22Rv1 (cell line): Measurements from ENCODE around the gene CELF2.

ENCODE experiments used
- H3K27ac ChIP-seq: fragments of 450-650 bp; 2 replicates; pipeline ENCODE4 v1.5.1; 2017
- ZFX ChIP-seq: fragments of 450-650 bp; IDR thresholded peaks from 2 replicates; pipeline ENCODE4 v1.6.1; 2017; ENCODE audit warnings: antibody characterized with exemption, borderline replicate concordance
- TF ChIP-seq, protein P1 (sequence below): fragments of 450-650 bp; IDR thresholded peaks from 2 replicates; pipeline ENCODE4 v1.5.1; 2017; ENCODE audit warnings: mild to moderate bottlenecking

The CELF2 gene

DNA sequence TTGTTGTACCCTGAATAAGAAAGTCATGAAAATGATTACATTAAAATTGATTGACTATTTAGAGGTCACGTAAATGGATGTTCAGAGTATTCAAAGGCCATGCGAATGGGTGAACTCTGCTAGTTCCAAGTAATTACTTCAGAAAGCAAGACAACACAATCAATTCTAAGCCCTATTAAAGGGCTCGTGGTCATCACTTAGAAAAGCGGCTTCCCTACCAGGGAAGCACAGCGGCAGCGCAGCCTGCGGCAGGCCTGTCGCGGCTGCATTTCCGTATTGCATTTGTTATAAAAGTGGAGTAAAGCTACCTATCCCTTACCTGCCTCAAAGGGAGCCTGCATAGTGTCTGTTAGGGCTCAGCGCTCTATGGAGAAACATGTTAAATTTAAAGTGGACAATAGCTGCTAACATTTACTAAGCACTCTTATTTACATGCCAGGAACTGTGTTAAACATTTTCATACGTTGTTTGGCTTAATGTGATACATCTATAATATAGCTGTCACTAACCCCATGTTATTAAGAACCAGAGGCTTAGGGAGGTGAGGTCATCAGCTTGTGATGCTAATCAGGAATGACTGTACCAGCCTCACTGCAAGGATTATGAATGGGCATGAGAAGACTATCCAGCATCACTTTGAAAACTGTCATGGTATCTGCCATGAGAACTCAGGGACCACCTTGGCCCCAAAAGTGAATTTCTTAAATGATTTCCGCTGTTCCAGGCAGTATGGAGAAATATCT is 187.5 kb downstream of the CELF2 start:
- no peak overlapping the region for H3K27ac ChIP-seq
- TF ChIP-seq ZFX = no peak
- TF ChIP-seq, protein P1, sequence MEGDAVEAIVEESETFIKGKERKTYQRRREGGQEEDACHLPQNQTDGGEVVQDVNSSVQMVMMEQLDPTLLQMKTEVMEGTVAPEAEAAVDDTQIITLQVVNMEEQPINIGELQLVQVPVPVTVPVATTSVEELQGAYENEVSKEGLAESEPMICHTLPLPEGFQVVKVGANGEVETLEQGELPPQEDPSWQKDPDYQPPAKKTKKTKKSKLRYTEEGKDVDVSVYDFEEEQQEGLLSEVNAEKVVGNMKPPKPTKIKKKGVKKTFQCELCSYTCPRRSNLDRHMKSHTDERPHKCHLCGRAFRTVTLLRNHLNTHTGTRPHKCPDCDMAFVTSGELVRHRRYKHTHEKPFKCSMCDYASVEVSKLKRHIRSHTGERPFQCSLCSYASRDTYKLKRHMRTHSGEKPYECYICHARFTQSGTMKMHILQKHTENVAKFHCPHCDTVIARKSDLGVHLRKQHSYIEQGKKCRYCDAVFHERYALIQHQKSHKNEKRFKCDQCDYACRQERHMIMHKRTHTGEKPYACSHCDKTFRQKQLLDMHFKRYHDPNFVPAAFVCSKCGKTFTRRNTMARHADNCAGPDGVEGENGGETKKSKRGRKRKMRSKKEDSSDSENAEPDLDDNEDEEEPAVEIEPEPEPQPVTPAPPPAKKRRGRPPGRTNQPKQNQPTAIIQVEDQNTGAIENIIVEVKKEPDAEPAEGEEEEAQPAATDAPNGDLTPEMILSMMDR = no peak

GRCh38 chr10:11206676-11207559 is 189.2 kb downstream of the CELF2 start:
- H3K27ac ChIP-seq = no peak overlapping the region
- TF ChIP-seq, protein P1 = no peak
- no peak for TF ChIP-seq ZFX

DNA sequence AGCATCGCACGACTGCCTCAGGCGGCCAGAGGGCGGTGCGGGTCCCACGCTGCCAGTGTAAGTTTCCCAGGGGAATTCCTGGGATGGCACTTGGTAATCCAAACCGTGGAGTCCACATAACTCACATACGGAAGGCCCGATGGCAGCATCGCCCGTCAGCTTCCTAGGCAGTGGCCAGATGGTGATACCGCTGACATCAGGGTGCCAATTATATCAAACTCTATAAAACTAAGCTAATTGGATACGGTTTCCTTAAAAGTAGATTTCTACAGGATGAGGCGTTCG is 189.8 kb downstream of the CELF2 start:
- no peak overlapping the region for H3K27ac ChIP-seq

DNA sequence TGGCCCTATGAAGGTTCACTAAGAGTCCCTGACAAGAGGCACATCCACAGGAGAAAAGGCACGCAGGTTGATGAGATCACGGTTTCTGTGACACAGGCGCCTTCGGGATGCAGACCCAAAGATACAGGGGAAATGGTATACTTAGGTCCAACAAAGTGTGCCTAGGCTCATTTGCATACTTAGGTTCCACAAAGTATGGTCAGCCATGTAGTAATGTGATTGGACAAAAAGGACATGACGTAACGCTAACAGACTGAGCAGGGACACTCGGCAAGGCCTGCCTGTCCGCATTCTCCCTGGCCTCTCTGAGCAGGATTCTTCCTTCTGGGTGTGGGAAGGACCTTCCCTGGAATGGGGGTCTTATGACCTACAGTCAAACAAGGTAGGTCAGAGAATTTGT is 190.6 kb downstream of the CELF2 start:
- no peak overlapping the region for H3K27ac ChIP-seq
- TF ChIP-seq, protein P1 = no peak
- no peak for TF ChIP-seq ZFX

More for the DNA sequence above, 189.8 kb downstream of the CELF2 start:
- TF ChIP-seq, protein P1 = no peak
- TF ChIP-seq ZFX = no peak

DNA sequence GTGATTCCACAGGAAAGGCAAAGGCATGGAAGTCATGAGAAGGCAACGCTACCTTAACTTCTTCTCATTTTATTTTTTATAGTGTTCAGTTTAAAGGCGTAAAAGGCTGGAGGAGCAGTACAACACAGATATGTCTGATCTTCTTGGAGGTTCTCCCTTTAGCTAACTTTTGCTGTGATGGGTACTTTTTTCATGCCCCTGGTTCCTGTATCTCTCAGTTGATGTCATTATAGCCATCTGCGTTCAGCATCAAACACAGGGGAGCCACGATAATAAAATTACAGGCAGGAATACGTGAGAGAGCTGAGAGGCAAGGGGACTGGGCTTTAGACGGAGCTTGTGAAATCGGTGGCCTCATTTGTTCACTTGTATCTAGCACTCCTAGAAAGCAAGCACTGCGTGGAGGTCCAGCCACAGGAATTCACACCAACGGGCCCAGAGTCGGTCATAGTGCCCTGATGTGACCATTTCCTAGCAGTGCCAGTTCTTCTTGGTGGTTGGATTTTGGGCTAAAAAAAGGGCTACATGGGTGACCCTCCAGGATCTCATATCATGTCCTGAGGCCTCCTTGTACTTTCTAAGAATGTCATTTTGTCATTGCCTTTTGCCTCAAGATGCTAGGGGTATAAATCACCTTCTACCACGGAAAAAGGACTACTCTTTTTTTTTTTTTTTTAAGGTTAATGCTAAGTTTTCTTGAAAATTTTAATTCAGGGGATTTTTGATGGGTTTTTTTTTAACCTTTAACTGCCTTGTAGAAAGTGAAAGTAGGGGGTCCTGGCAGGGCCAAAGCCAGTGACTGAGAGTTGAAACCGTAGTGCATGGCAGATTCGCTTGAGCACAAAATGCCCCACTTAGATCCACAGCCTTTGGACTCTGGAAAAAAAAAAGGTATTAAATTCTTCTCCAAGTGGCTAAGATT is 191.5 kb downstream of the CELF2 start:
- no peak overlapping the region for H3K27ac ChIP-seq
- TF ChIP-seq, protein P1 = no peak
- TF ChIP-seq ZFX = no peak

GRCh38 chr10:11209830-11210181 is 192.1 kb downstream of the CELF2 start:
- TF ChIP-seq, protein P1 = no peak
- no peak for TF ChIP-seq ZFX
- H3K27ac ChIP-seq = no peak overlapping the region
